Endodermal cell (in vitro differentiated cells): Measurements from ENCODE around the gene EIF4E2. TPM values are rescaled to one million over a fixed set of nuclear protein-coding genes. Genes with fewer than 3 reads are reported as not detected.

Experiments
- DNase-seq: peaks from one replicate; pipeline ENCODE4 v3.0.0-alpha.2; 2017
- H3K27ac ChIP-seq: 2 replicates; pipeline ENCODE4 v1.5.1; 2013; ENCODE audit warnings: mild to moderate bottlenecking, low read depth, low read length, moderate library complexity
- H3K27me3 ChIP-seq: 2 replicates; pipeline ENCODE4 v1.6.1; 2013; ENCODE audit warnings: mild to moderate bottlenecking, low read length, moderate library complexity; ENCODE audit not compliant: insufficient read depth, control insufficient read depth, poor library complexity, severe bottlenecking
- H3K36me3 ChIP-seq: 2 replicates; pipeline ENCODE4 v1.7.0; 2013; ENCODE audit warnings: mild to moderate bottlenecking, low read length, moderate library complexity; ENCODE audit not compliant: control insufficient read depth, insufficient read depth
- H3K4me1 ChIP-seq: one replicate; pipeline ENCODE4 v1.7.0; 2013; ENCODE audit warnings: low read length; ENCODE audit not compliant: control insufficient read depth, insufficient read depth
- H3K4me3 ChIP-seq: 2 replicates; pipeline ENCODE4 v1.5.1; 2013; ENCODE audit warnings: mild to moderate bottlenecking, low read length, moderate library complexity
- H3K9ac ChIP-seq: 2 replicates; pipeline ENCODE4 v1.6.1; 2013; ENCODE audit warnings: mild to moderate bottlenecking, low read length, moderate library complexity; ENCODE audit not compliant: poor library complexity, severe bottlenecking; ENCODE audit errors: extremely low read depth
- H3K9me3 ChIP-seq: 2 replicates; pipeline ENCODE4 v1.6.1; 2013; ENCODE audit warnings: mild to moderate bottlenecking, low read length, moderate library complexity; ENCODE audit not compliant: control insufficient read depth
- H3K27ac Mint-ChIP-seq: 2 replicates; pipeline ENCODE4 v1.8.0; 2020; ENCODE audit warnings: mixed read lengths
- H3K27me3 Mint-ChIP-seq: 2 replicates; pipeline ENCODE4 v1.8.0; 2021; ENCODE audit warnings: mild to moderate bottlenecking, mixed read lengths; ENCODE audit not compliant: insufficient read depth
- H3K36me3 Mint-ChIP-seq: 2 replicates; pipeline ENCODE4 v1.8.0; 2020; ENCODE audit warnings: low read depth, mixed read lengths
- H3K4me1 Mint-ChIP-seq: 2 replicates; pipeline ENCODE4 v1.8.0; 2020; ENCODE audit warnings: mixed read lengths
- H3K4me3 Mint-ChIP-seq: 2 replicates; pipeline ENCODE4 v1.8.0; 2020; ENCODE audit warnings: mild to moderate bottlenecking, moderate library complexity, mixed read lengths
- H3K9me3 Mint-ChIP-seq: 2 replicates; pipeline ENCODE4 v1.8.0; 2020; ENCODE audit warnings: mild to moderate bottlenecking, mixed read lengths
- WGBS, 2 experiments: methylation state at CpG; one replicate each; pipeline versions ENCODE4 v1.1.5 to v1.1.7; 2013; ENCODE audit warnings: missing lambda C conversion rate in 2 of 2, mixed read lengths in 1 of 2; ENCODE audit not compliant: insufficient coverage in 1 of 2, insufficient read length in 1 of 2; 5-methylcytosine and 5-hydroxymethylcytosine counted together
- total RNA-seq, 2 donors: library from RNA; stranded (reverse); fragmentation: NEBNext Ultra II Directional in 1 of 2; extraction: Animal tissue kit (Norgen Biotek cat#: 25700) in 1 of 2; gene quantifications; 2 replicates in 1 of 2; 3 replicates in 1 of 2; pipeline ENCODE4 v1.2.1, GENCODE V29; 2021
- TF ChIP-seq, protein P1 (sequence below): fragments of 200-600 bp; sonication (generic); conservative IDR thresholded peaks from 2 replicates; pipeline ENCODE4 v1.5.0; 2021; ENCODE audit warnings: antibody characterized with exemption, mild to moderate bottlenecking

Gene EIF4E2
- total RNA-seq, 2 donors from 2014 or later, result 105 to 116 TPM

DNA sequence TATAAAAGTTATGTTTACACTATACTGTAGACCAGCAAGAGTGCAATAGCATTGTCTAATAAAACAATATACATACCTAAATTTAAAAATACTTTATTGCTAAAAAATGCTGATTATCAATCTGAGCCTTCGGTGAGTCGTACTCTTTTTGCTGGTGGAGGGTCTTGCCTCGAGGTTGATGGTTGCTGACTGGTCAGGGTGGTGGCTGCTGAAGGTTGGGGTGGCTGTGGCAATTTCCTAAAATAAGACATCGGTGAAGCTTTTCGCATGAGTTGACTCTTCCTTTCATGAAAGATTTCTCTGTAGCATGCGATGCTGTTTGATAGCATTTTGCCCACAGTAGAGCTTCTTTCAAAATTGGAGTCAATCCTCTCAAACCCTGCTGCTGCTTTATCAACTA lies 2.5 kb upstream of the EIF4E2 start:
- H3K36me3 Mint-ChIP-seq, result peaks cover 36% of the 10 kb centered on the region
- Histone ChIP-seq H3K9me3 (peaks cover 14% of the 10 kb centered on the region), H3K36me3 (peaks cover 28% of the 10 kb centered on the region), H3K27me3 (no peaks in the 10 kb centered on the region), H3K4me3 (no peak overlapping the region), H3K9ac (no peak overlapping the region), H3K27ac (no peak overlapping the region), H3K4me1 (no peaks in the 10 kb centered on the region)
- DNase-seq, result no peak
- 94 to 98% methylated on average over 6 of the region's 6 CpGs for WGBS, 2 experiments
- peaks cover 13% of the 10 kb centered on the region for H3K4me1 Mint-ChIP-seq
- H3K4me3 Mint-ChIP-seq, result no peak overlapping the region
- H3K27me3 Mint-ChIP-seq, result no peaks in the 10 kb centered on the region
- TF ChIP-seq, protein P1, sequence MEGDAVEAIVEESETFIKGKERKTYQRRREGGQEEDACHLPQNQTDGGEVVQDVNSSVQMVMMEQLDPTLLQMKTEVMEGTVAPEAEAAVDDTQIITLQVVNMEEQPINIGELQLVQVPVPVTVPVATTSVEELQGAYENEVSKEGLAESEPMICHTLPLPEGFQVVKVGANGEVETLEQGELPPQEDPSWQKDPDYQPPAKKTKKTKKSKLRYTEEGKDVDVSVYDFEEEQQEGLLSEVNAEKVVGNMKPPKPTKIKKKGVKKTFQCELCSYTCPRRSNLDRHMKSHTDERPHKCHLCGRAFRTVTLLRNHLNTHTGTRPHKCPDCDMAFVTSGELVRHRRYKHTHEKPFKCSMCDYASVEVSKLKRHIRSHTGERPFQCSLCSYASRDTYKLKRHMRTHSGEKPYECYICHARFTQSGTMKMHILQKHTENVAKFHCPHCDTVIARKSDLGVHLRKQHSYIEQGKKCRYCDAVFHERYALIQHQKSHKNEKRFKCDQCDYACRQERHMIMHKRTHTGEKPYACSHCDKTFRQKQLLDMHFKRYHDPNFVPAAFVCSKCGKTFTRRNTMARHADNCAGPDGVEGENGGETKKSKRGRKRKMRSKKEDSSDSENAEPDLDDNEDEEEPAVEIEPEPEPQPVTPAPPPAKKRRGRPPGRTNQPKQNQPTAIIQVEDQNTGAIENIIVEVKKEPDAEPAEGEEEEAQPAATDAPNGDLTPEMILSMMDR, result no peak
- peaks cover 13% of the 10 kb centered on the region for H3K9me3 Mint-ChIP-seq
- no peak overlapping the region for H3K27ac Mint-ChIP-seq

DNA sequence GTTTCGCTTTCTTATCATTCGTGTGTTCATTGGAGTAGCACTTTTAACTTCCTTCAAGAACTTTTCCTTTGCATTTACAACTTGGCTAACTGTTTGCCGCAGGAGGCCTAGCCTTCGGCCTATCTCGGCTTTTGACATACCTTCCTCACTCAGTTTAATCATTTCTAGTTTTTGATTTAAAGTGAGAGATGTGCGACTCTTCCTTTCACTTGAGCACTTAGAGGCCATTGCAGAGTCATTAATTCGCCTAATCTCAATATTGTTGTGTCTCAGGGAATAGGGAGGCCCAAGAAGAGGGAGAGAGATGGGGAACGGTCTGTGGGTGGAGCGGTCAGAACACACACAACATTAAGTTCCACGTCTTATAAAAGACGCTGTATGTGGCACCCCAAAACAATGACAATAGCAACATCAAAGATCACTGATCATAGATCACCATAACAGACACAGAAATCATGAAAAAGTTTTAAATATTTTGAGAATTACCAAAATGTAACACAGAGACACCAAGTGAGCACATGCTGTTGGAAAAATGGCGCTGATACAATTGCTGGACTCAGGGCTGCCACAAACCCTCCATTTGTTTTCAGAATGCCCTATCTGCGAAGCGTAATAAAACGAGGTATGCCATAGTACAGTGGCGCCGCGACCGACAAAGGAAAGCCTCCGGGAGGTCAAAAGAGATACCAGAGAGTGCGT lies 685 bp upstream of the EIF4E2 start:
- H3K4me3 ChIP-seq, result peak overlapping the region; percentile 89
- Mint-ChIP-seq H3K36me3 (peaks cover 44% of the 10 kb centered on the region), H3K4me3 (peak overlapping the region; percentile 88), H3K27ac (peak overlapping the region; percentile 98), H3K4me1 (peaks cover 13% of the 10 kb centered on the region), H3K9me3 (peaks cover 13% of the 10 kb centered on the region), H3K27me3 (no peaks in the 10 kb centered on the region)
- H3K4me1 ChIP-seq, result no peaks in the 10 kb centered on the region
- no peaks in the 10 kb centered on the region for H3K27me3 ChIP-seq
- no peak for DNase-seq
- H3K27ac ChIP-seq, result peak overlapping the region; percentile 92
- peak overlapping the region; percentile 96 for H3K9ac ChIP-seq
- TF ChIP-seq, protein P1, result no peak
- H3K36me3 ChIP-seq, result peaks cover 42% of the 10 kb centered on the region
- WGBS, 2 experiments, result 30 to 35% methylated on average over 15 to 20 of the region's 21 CpGs
- H3K9me3 ChIP-seq, result peaks cover 14% of the 10 kb centered on the region

DNA sequence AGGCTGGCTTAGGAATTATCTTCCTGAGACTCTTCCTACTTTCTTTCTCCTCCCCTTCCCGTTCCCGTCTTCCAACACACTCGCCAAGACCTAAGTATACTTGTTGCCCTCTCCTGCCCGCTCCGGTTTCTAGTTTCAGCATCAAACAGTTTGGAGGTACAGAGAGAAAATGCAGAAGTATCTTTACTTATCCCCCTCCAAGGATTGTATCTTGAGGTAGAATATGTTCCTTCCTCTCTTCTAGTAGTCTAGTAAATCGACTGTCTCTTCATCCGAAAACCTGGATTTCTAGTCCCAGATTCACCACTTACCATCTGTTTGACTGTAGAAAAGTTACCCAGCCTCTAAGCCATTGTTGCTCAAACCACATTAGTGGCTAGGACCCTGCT lies 755 bp downstream of the EIF4E2 start:
- Histone ChIP-seq H3K9me3 (peaks cover 14% of the 10 kb centered on the region), H3K4me3 (peak overlapping the region; percentile 89), H3K4me1 (no peaks in the 10 kb centered on the region), H3K27me3 (no peaks in the 10 kb centered on the region), H3K9ac (peak overlapping the region; percentile 96), H3K27ac (peak overlapping the region; percentile 91), H3K36me3 (peaks cover 46% of the 10 kb centered on the region)
- peaks cover 13% of the 10 kb centered on the region for H3K4me1 Mint-ChIP-seq
- TF ChIP-seq, protein P1, result no peak
- 20 to 27% methylated on average over 5 to 7 of the region's 7 CpGs for WGBS, 2 experiments
- peaks cover 43% of the 10 kb centered on the region for H3K36me3 Mint-ChIP-seq
- H3K27ac Mint-ChIP-seq, result peak overlapping the region; percentile 98
- DNase-seq, result no peak
- no peaks in the 10 kb centered on the region for H3K27me3 Mint-ChIP-seq
- H3K4me3 Mint-ChIP-seq, result peak overlapping the region; percentile 88
- H3K9me3 Mint-ChIP-seq, result peaks cover 13% of the 10 kb centered on the region
